Inflammatory macrophage treated with lipopolysaccharide for 1 hour (primary cell): Measurements from ENCODE around the gene ESYT3.
"Not testable (repeated sequence)": the region's sequence is repeated elsewhere in the genome, so short reads cannot be mapped to it uniquely, and the experiment has no call there.

Experiments
- DNase-seq, 2 donors: peaks; one replicate each; pipeline ENCODE4 v3.0.0-alpha.2; 2020 to 2022

Gene ESYT3

GRCh38 chr3:138443091-138443490 lies 8.7 kb downstream of the ESYT3 start:
- no peak for DNase-seq

- DNase-seq = no peak
These were observed 9.4 kb downstream of the ESYT3 start for GRCh38 chr3:138443521-138444503.

- no peak for DNase-seq
These were observed 10.8 kb downstream of the ESYT3 start for GRCh38 chr3:138445236-138445635.

- DNase-seq = no peak
These were observed 11.2 kb downstream of the ESYT3 start for GRCh38 chr3:138445654-138446053.

- DNase-seq = no peak
These were observed 14.2 kb downstream of the ESYT3 start for GRCh38 chr3:138448631-138449030.

GRCh38 chr3:138449490-138449889 lies 15.1 kb downstream of the ESYT3 start:
- DNase-seq = no peak

GRCh38 chr3:138450181-138450580 lies 15.8 kb downstream of the ESYT3 start:
- no peak for DNase-seq

- DNase-seq = no peak
These were observed 16.4 kb downstream of the ESYT3 start for GRCh38 chr3:138450704-138451424.

- no peak for DNase-seq
These were observed 17.3 kb downstream of the ESYT3 start for GRCh38 chr3:138451595-138452162.

- DNase-seq = no peak
These were observed 18.0 kb downstream of the ESYT3 start for GRCh38 chr3:138452436-138452835.

- DNase-seq = not testable (repeated sequence)
These were observed 19.5 kb downstream of the ESYT3 start for GRCh38 chr3:138453940-138454339.

GRCh38 chr3:138455801-138456716 lies 21.6 kb downstream of the ESYT3 start:
- no peak for DNase-seq

GRCh38 chr3:138456961-138457862 lies 22.8 kb downstream of the ESYT3 start:
- DNase-seq = no peak

GRCh38 chr3:138457863-138458735 lies 23.7 kb downstream of the ESYT3 start:
- DNase-seq = no peak

GRCh38 chr3:138458774-138459499 lies 24.5 kb downstream of the ESYT3 start:
- no peak for DNase-seq

GRCh38 chr3:138459619-138460535 lies 25.5 kb downstream of the ESYT3 start:
- no peak for DNase-seq

GRCh38 chr3:138460536-138461205 lies 26.3 kb downstream of the ESYT3 start:
- no peak for DNase-seq

GRCh38 chr3:138461246-138461645 lies 26.8 kb downstream of the ESYT3 start:
- no peak for DNase-seq
